Progenitor cell of endocrine pancreas (in vitro differentiated cells): ENCODE measurements around the gene DET1. TPM values are rescaled to one million over a fixed set of nuclear protein-coding genes. Genes with fewer than 3 reads are reported as not detected.

Experiments used
- DNase-seq: peaks from one replicate; pipeline ENCODE4 v3.0.0; 2021; ENCODE audit warnings: low spot score; ENCODE audit not compliant: unreplicated experiment
- H3K27ac Mint-ChIP-seq: 2 replicates; pipeline ENCODE4 v1.8.0; 2021; ENCODE audit warnings: mild to moderate bottlenecking, moderate library complexity, mixed read lengths
- H3K27me3 Mint-ChIP-seq: 2 replicates; pipeline ENCODE4 v1.8.0; 2021; ENCODE audit warnings: mixed read lengths
- H3K36me3 Mint-ChIP-seq: 2 replicates; pipeline ENCODE4 v1.8.0; 2022; ENCODE audit warnings: mixed read lengths; ENCODE audit not compliant: insufficient read depth
- H3K4me1 Mint-ChIP-seq: 2 replicates; pipeline ENCODE4 v1.8.0; 2021; ENCODE audit warnings: low read depth, mixed read lengths
- H3K4me3 Mint-ChIP-seq: 2 replicates; pipeline ENCODE4 v1.8.0; 2021; ENCODE audit warnings: low read depth, mild to moderate bottlenecking, moderate library complexity, mixed read lengths
- H3K9me3 Mint-ChIP-seq: 2 replicates; pipeline ENCODE4 v1.8.0; 2021; ENCODE audit warnings: low read depth, mixed read lengths
- CTCF ChIP-seq: fragments of 200-600 bp; sonication (generic); IDR thresholded peaks from one replicate; pipeline ENCODE4 v1.5.0; 2021; ENCODE audit warnings: antibody characterized with exemption, mild to moderate bottlenecking; ENCODE audit not compliant: unreplicated experiment
- total RNA-seq: library from RNA; stranded (reverse); gene quantifications from 2 replicates; pipeline ENCODE4 v1.2.1, GENCODE V29; 2021

The DET1 gene
- total RNA-seq, 1 donor from 2014 or later, result 11.8 TPM

GRCh38 chr15:88465633-88466224, 80.8 kb downstream of the DET1 start:
- Mint-ChIP-seq H3K36me3 (peaks cover 9% of the 10 kb centered on the region), H3K4me3 (peak overlapping the region; percentile 95), H3K4me1 (peaks cover 17% of the 10 kb centered on the region), H3K27ac (no peak overlapping the region), H3K9me3 (no peaks in the 10 kb centered on the region), H3K27me3 (no peaks in the 10 kb centered on the region)
- TF ChIP-seq CTCF, result no peak
- DNase-seq, result no peak

GRCh38 chr15:88463870-88464532, 82.5 kb downstream of the DET1 start:
- Mint-ChIP-seq H3K4me3 (no peak overlapping the region), H3K4me1 (peaks cover 17% of the 10 kb centered on the region), H3K36me3 (peaks cover 10% of the 10 kb centered on the region), H3K27ac (no peak overlapping the region), H3K9me3 (no peaks in the 10 kb centered on the region), H3K27me3 (no peaks in the 10 kb centered on the region)
- no peak for DNase-seq
- no peak for TF ChIP-seq CTCF

Other genes starting within 250 kb of the DET1 start
- 21.0 and 24.9 TPM in 2 replicates for gene MRPL46, start 79.3 kb downstream of the DET1 start, total RNA-seq
- 40.8 and 43.1 TPM in 2 replicates for gene MRPS11, start 79.0 kb downstream of the DET1 start, total RNA-seq
- 28.2 and 31.1 TPM in 2 replicates for gene AEN, start 74.7 kb upstream of the DET1 start, total RNA-seq
- 3.1 and 4.3 TPM in 2 replicates for gene ISG20, start 92.3 kb upstream of the DET1 start, total RNA-seq